ENCODE data around the gene HSD17B12. TPM values are rescaled to one million over a fixed set of nuclear protein-coding genes. Genes with fewer than 3 reads are reported as not detected.
"Not testable (repeated sequence)": the region's sequence is repeated elsewhere in the genome, so short reads cannot be mapped to it uniquely, and the experiment has no call there.

The HSD17B12 gene
- polyA plus RNA-seq, 3 donors, result 13.3 to 35.5 (median 30.4) TPM

DNA sequence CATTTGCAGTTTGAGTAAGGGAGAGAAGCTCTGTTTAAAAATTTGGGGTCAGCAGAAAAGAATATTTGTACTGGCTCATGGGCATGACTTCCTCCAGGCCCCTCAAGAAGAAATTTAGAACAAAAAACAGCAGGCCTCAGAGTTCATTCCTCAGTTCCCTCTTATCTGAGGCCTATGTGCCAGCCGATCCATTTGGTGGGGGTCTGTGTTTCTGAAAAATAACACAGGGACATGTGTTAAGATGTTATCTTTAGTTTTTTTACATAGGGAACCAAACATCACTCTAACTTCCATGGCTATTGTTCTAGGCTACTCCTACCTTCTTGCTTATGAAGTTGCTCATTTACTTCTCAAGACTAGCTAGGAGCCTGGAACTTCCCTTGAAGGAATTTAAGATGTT is 16.2 kb upstream of the HSD17B12 start:
- no peaks in the 10 kb centered on the region for H4K20me1 ChIP-seq (ENCODE audit: insufficient read depth, low read length)
- H3K27me3 Mint-ChIP-seq (ENCODE audit: low read depth in 3 of 3), result peaks cover 13 to 21% (median 16%) of the 10 kb centered on the region in 3 donors
- H3K27ac ChIP-seq (ENCODE audit: low read depth in 1 of 2, low read length in 2 of 2), result no peak overlapping the region
- TF ChIP-seq, protein P1, sequence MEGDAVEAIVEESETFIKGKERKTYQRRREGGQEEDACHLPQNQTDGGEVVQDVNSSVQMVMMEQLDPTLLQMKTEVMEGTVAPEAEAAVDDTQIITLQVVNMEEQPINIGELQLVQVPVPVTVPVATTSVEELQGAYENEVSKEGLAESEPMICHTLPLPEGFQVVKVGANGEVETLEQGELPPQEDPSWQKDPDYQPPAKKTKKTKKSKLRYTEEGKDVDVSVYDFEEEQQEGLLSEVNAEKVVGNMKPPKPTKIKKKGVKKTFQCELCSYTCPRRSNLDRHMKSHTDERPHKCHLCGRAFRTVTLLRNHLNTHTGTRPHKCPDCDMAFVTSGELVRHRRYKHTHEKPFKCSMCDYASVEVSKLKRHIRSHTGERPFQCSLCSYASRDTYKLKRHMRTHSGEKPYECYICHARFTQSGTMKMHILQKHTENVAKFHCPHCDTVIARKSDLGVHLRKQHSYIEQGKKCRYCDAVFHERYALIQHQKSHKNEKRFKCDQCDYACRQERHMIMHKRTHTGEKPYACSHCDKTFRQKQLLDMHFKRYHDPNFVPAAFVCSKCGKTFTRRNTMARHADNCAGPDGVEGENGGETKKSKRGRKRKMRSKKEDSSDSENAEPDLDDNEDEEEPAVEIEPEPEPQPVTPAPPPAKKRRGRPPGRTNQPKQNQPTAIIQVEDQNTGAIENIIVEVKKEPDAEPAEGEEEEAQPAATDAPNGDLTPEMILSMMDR (IDR thresholded peaks at IDR 0.05), result no peak
- H2AFZ ChIP-seq (ENCODE audit: insufficient read depth, low read depth, low read length, poor library complexity, severe bottlenecking), result no peak overlapping the region
- no peak for DNase-seq
- H3K4me3 ChIP-seq (replicated peaks in 1 of 3; ENCODE audit: low read depth in 2 of 3, low read length in 3 of 3), result no peak overlapping the region
- H3K27ac Mint-ChIP-seq, result no peak overlapping the region
- H3K4me2 ChIP-seq (replicated peaks; ENCODE audit: extremely low read depth, low read length, poor library complexity, severe bottlenecking), result no peak overlapping the region
- H3K4me3 Mint-ChIP-seq, result no peak overlapping the region
- H3K79me2 ChIP-seq (ENCODE audit: insufficient read depth, low read length), result no peaks in the 10 kb centered on the region
- no peak overlapping the region for H3K9ac ChIP-seq (ENCODE audit: insufficient read depth, low read length, poor library complexity, severe bottlenecking)
- H3K36me3 Mint-ChIP-seq, result no peaks in the 10 kb centered on the region
- H3K9me3 Mint-ChIP-seq, result peaks cover 0 to 14% (median 2%) of the 10 kb centered on the region in 7 donors
- WGBS (ENCODE audit: insufficient coverage), result no CpG with 5 or more reads among the region's 1 CpG
- no peaks in the 10 kb centered on the region for H3K9me3 ChIP-seq (replicated peaks in 1 of 2; ENCODE audit: control insufficient read depth in 1 of 2, insufficient read depth in 1 of 2, low read length in 2 of 2)
- H3K4me1 ChIP-seq (ENCODE audit: control insufficient read depth in 1 of 2, insufficient read depth in 2 of 2, low read length in 2 of 2), result no peaks in the 10 kb centered on the region
- no peaks in the 10 kb centered on the region for H3K36me3 ChIP-seq (replicated peaks in 1 of 2; ENCODE audit: control insufficient read depth in 1 of 2, insufficient read depth in 2 of 2, low read length in 2 of 2)
- intact Hi-C loops (cut with micrococcal nuclease), result no loop called here
- peaks cover 3 to 5% of the 10 kb centered on the region in 2 donors for H3K27me3 ChIP-seq (ENCODE audit: control insufficient read depth in 2 of 2, insufficient read depth in 2 of 2, low read length in 2 of 2)
- H3K4me1 Mint-ChIP-seq, result no peaks in the 10 kb centered on the region

DNA sequence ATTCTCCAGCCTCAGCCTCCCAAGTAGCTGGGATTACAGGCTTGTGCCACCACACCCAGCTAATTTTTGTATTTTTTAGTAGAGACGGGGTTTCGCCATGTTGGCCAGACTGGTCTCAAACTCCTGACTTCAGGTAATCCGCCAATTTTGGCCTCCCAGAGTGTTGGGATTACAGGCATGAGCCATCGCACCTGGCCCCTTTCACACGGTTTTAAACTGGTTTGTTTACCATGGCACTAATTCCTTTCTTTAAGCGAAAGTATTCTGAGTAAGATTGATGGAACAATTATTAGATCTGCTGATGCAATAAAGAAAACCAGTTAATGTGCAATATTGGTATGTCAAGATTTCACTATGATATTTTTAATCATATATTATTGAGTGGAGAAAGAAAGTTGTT is 9.3 kb upstream of the HSD17B12 start:
- not testable (repeated sequence) for H3K9ac ChIP-seq (ENCODE audit: insufficient read depth, low read length, poor library complexity, severe bottlenecking); H3K27ac ChIP-seq (ENCODE audit: low read depth in 1 of 2, low read length in 2 of 2); H2AFZ ChIP-seq (ENCODE audit: insufficient read depth, low read depth, low read length, poor library complexity, severe bottlenecking); H3K4me2 ChIP-seq (replicated peaks; ENCODE audit: extremely low read depth, low read length, poor library complexity, severe bottlenecking); H3K36me3 ChIP-seq (replicated peaks in 1 of 2; ENCODE audit: control insufficient read depth in 1 of 2, insufficient read depth in 2 of 2, low read length in 2 of 2); H3K4me3 ChIP-seq (replicated peaks in 1 of 3; ENCODE audit: low read depth in 2 of 3, low read length in 3 of 3); H3K27me3 ChIP-seq (ENCODE audit: control insufficient read depth in 2 of 2, insufficient read depth in 2 of 2, low read length in 2 of 2); DNase-seq; H3K4me1 ChIP-seq (ENCODE audit: control insufficient read depth in 1 of 2, insufficient read depth in 2 of 2, low read length in 2 of 2); H3K4me3 Mint-ChIP-seq; H3K9me3 Mint-ChIP-seq; H4K20me1 ChIP-seq (ENCODE audit: insufficient read depth, low read length); H3K27ac Mint-ChIP-seq; H3K79me2 ChIP-seq (ENCODE audit: insufficient read depth, low read length); H3K4me1 Mint-ChIP-seq; H3K9me3 ChIP-seq (replicated peaks in 1 of 2; ENCODE audit: control insufficient read depth in 1 of 2, insufficient read depth in 1 of 2, low read length in 2 of 2); H3K36me3 Mint-ChIP-seq
- WGBS (ENCODE audit: insufficient coverage), result 93% methylated on average over 2 of the region's 6 CpGs
- intact Hi-C loops (cut with micrococcal nuclease), result loop anchor here in 1 of 2 donors (10.0 kb wide), 1 partner anchor 316 kb away; the partner anchor contains the start of gene TTC17
- peaks cover 8 to 22% (median 21%) of the 10 kb centered on the region in 3 donors for H3K27me3 Mint-ChIP-seq (ENCODE audit: low read depth in 3 of 3)
